ENCODE measurements around the gene OTUB2.

OTUB2 gene

GRCh38 chr14:94003397-94003796 lies 22.7 kb upstream of the OTUB2 start:
- no peak overlapping the region for H3K4me3 Mint-ChIP-seq
- no peak for DNase-seq
- no peaks in the 10 kb centered on the region for H3K36me3 Mint-ChIP-seq (ENCODE audit: low read depth)
- H3K27me3 Mint-ChIP-seq (ENCODE audit: low read depth, poor library complexity), result peaks cover 54% of the 10 kb centered on the region
- H3K4me1 Mint-ChIP-seq, result peaks cover 6% of the 10 kb centered on the region
- TF ChIP-seq, protein P1, sequence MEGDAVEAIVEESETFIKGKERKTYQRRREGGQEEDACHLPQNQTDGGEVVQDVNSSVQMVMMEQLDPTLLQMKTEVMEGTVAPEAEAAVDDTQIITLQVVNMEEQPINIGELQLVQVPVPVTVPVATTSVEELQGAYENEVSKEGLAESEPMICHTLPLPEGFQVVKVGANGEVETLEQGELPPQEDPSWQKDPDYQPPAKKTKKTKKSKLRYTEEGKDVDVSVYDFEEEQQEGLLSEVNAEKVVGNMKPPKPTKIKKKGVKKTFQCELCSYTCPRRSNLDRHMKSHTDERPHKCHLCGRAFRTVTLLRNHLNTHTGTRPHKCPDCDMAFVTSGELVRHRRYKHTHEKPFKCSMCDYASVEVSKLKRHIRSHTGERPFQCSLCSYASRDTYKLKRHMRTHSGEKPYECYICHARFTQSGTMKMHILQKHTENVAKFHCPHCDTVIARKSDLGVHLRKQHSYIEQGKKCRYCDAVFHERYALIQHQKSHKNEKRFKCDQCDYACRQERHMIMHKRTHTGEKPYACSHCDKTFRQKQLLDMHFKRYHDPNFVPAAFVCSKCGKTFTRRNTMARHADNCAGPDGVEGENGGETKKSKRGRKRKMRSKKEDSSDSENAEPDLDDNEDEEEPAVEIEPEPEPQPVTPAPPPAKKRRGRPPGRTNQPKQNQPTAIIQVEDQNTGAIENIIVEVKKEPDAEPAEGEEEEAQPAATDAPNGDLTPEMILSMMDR (IDR thresholded peaks at IDR 0.05), result no peak
- H3K9me3 Mint-ChIP-seq, result no peaks in the 10 kb centered on the region
- H3K27ac Mint-ChIP-seq, result no peak overlapping the region

DNA sequence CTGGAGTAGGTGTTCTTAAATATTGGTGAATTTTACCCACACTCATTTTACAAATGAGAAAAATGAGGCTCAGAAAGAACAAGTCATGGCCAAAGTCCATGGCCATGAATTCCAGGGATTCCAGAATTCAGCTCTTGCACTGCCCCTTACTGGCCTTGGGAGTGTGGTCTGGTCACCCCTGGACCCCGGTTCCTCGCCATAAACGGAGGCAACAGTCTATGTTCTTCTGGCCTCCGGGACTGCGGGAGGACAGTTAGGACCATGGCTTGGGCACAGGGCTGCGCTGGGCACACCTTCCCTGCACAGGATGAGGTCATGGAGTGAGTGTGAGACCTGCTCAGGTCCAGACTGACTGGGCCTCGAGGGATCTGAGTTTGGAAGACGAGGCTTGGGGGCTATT lies 22.1 kb upstream of the OTUB2 start:
- peaks cover 50% of the 10 kb centered on the region for H3K27me3 Mint-ChIP-seq (ENCODE audit: low read depth, poor library complexity)
- no peak overlapping the region for H3K4me3 Mint-ChIP-seq
- no peak for DNase-seq
- no peak overlapping the region for H3K27ac Mint-ChIP-seq
- no peaks in the 10 kb centered on the region for H3K9me3 Mint-ChIP-seq
- H3K36me3 Mint-ChIP-seq (ENCODE audit: low read depth), result no peaks in the 10 kb centered on the region
- TF ChIP-seq, protein P1 (IDR thresholded peaks at IDR 0.05), result no peak
- peaks cover 4% of the 10 kb centered on the region for H3K4me1 Mint-ChIP-seq

- TF ChIP-seq, protein P1 (IDR thresholded peaks at IDR 0.05), result peak; percentile 45
- H3K4me3 Mint-ChIP-seq, result no peak overlapping the region
- H3K27ac Mint-ChIP-seq, result no peak overlapping the region
- no peak for DNase-seq
- H3K27me3 Mint-ChIP-seq (ENCODE audit: low read depth, poor library complexity), result peaks cover 49% of the 10 kb centered on the region
- no peaks in the 10 kb centered on the region for H3K36me3 Mint-ChIP-seq (ENCODE audit: low read depth)
- no peaks in the 10 kb centered on the region for H3K9me3 Mint-ChIP-seq
- H3K4me1 Mint-ChIP-seq, result peaks cover 10% of the 10 kb centered on the region
Measured at GRCh38 chr14:94005324-94006073, 20.6 kb upstream of the OTUB2 start.

DNA sequence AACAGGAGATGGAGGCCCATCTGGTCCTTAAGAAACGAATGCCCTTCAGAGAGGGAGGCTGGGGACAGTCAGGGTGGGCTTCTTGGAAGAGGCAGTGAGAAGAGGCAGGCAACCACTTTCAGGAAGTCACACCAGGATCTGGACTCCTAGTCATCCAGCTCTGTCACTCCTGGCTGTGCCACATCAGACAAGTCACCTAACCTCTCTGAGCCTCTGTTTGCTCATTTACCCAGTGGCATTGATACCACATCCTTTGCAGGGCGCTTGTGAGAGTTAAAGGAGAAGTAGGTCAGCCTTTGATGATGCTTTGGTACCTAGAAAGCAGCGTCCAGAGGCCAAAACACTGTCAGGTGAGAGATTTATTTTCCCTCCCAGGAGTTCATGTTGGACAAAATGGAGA lies 17.9 kb upstream of the OTUB2 start:
- Mint-ChIP-seq H3K4me3 (no peak overlapping the region), H3K27me3 (ENCODE audit: low read depth, poor library complexity) (peaks cover 29% of the 10 kb centered on the region), H3K36me3 (ENCODE audit: low read depth) (no peaks in the 10 kb centered on the region), H3K4me1 (peaks cover 6% of the 10 kb centered on the region), H3K9me3 (no peaks in the 10 kb centered on the region), H3K27ac (no peak overlapping the region)
- TF ChIP-seq, protein P1 (IDR thresholded peaks at IDR 0.05), result no peak
- DNase-seq, result no peak

DNA sequence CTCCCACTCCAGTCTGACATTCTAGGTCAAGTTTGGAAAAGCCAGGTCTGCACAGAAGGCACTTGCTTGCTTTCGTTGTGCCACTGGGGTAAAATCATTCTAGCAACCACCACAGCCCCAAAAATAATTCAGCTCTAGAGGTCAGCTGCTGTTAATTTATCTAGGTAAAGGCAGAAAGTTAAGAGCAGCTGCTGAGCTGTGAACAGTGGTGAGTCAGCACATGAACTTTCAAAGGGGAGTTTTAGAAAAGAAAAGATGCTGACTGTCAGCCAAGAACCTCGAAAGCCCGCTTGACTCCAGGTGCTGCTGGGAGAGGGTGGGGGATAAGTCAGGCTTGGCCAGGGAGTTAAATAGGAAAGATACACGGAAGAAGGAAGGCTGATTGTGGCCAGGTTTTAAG lies 16.4 kb upstream of the OTUB2 start:
- no peak overlapping the region for H3K27ac Mint-ChIP-seq
- peaks cover 28% of the 10 kb centered on the region for H3K27me3 Mint-ChIP-seq (ENCODE audit: low read depth, poor library complexity)
- no peak overlapping the region for H3K4me3 Mint-ChIP-seq
- DNase-seq, result no peak
- TF ChIP-seq, protein P1 (IDR thresholded peaks at IDR 0.05), result no peak
- no peaks in the 10 kb centered on the region for H3K9me3 Mint-ChIP-seq
- peaks cover 11% of the 10 kb centered on the region for H3K4me1 Mint-ChIP-seq
- H3K36me3 Mint-ChIP-seq (ENCODE audit: low read depth), result no peaks in the 10 kb centered on the region

GRCh38 chr14:94010625-94011024 lies 15.5 kb upstream of the OTUB2 start:
- no peak for DNase-seq
- H3K9me3 Mint-ChIP-seq, result no peaks in the 10 kb centered on the region
- no peak overlapping the region for H3K4me3 Mint-ChIP-seq
- no peaks in the 10 kb centered on the region for H3K36me3 Mint-ChIP-seq (ENCODE audit: low read depth)
- H3K27me3 Mint-ChIP-seq (ENCODE audit: low read depth, poor library complexity), result peaks cover 29% of the 10 kb centered on the region
- H3K27ac Mint-ChIP-seq, result no peak overlapping the region
- TF ChIP-seq, protein P1 (IDR thresholded peaks at IDR 0.05), result no peak
- peaks cover 11% of the 10 kb centered on the region for H3K4me1 Mint-ChIP-seq
